GM23338 (cell line): ENCODE measurements around the gene ZNF513. TPM values are rescaled to one million over a fixed set of nuclear protein-coding genes. Genes with fewer than 3 reads are reported as not detected.

Source experiments
- ATAC-seq: fragments of 200-7000 bp; cut with Tn5 transposase; 3 replicates; pipeline ENCODE4 v1.9.1; 2020
- DNase-seq: peaks from one replicate; pipeline ENCODE4 v3.0.0-alpha.2; 2015; ENCODE audit warnings: low spot score
- H2AFZ ChIP-seq: fragments of 200-600 bp; sonication (generic); 2 replicates; pipeline ENCODE4 v1.8.0; 2016; ENCODE audit warnings: antibody characterized with exemption, mild to moderate bottlenecking, moderate library complexity
- H3F3A ChIP-seq: fragments of 200-600 bp; sonication (generic); replicated peaks from 2 replicates; pipeline ENCODE4 v1.8.0; 2017; ENCODE audit warnings: antibody characterized with exemption, mixed run types, low read depth
- H3K27ac ChIP-seq: fragments of 200-600 bp; sonication (generic); 2 replicates; pipeline ENCODE4 v1.6.1; 2016; ENCODE audit warnings: low read depth
- H3K27me3 ChIP-seq: fragments of 200-600 bp; sonication (generic); 2 replicates; pipeline ENCODE4 v1.8.0; 2016; ENCODE audit warnings: mild to moderate bottlenecking, mixed run types, moderate library complexity; ENCODE audit not compliant: insufficient read depth
- H3K36me3 ChIP-seq: fragments of 200-600 bp; sonication (generic); 2 replicates; pipeline ENCODE4 v1.8.0; 2016; ENCODE audit warnings: mild to moderate bottlenecking; ENCODE audit not compliant: insufficient read depth
- H3K4me1 ChIP-seq: fragments of 200-600 bp; sonication (generic); 2 replicates; pipeline ENCODE4 v1.8.0; 2016; ENCODE audit warnings: mild to moderate bottlenecking, moderate library complexity; ENCODE audit not compliant: insufficient read depth
- H3K4me2 ChIP-seq: fragments of 200-600 bp; sonication (generic); 2 replicates; pipeline ENCODE4 v1.7.1; 2017; ENCODE audit warnings: mixed run types
- H3K4me3 ChIP-seq: fragments of 200-600 bp; sonication (generic); 2 replicates; pipeline ENCODE4 v1.6.1; 2016; ENCODE audit warnings: mixed run types
- H3K79me2 ChIP-seq: fragments of 200-600 bp; sonication (generic); replicated peaks from 2 replicates; pipeline ENCODE4 v1.8.0; 2017; ENCODE audit warnings: mild to moderate bottlenecking; ENCODE audit not compliant: insufficient read depth
- H3K9me2 ChIP-seq: fragments of 200-600 bp; sonication (generic); 2 replicates; pipeline ENCODE4 v1.8.0; 2017; ENCODE audit not compliant: insufficient read depth
- H4K20me1 ChIP-seq: fragments of 200-600 bp; sonication (generic); replicated peaks from 2 replicates; pipeline ENCODE4 v1.8.0; 2017; ENCODE audit warnings: mild to moderate bottlenecking; ENCODE audit not compliant: insufficient read depth
- H3K27ac Mint-ChIP-seq: 2 replicates; pipeline ENCODE4 v1.8.0; 2020; ENCODE audit warnings: inconsistent platforms, mild to moderate bottlenecking, moderate library complexity, mixed read lengths
- H3K27me3 Mint-ChIP-seq: 3 replicates; pipeline ENCODE4 v1.8.0; 2022; ENCODE audit warnings: low read depth, mild to moderate bottlenecking, moderate library complexity, mixed read lengths, inconsistent platforms; ENCODE audit not compliant: insufficient read depth, poor library complexity
- H3K36me3 Mint-ChIP-seq: 3 replicates; pipeline ENCODE4 v1.8.0; 2021; ENCODE audit warnings: low read depth, mild to moderate bottlenecking, inconsistent platforms, moderate library complexity, mixed read lengths
- H3K4me1 Mint-ChIP-seq: 3 replicates; pipeline ENCODE4 v1.8.0; 2020; ENCODE audit warnings: mild to moderate bottlenecking, inconsistent platforms, mixed read lengths
- H3K4me3 Mint-ChIP-seq: 3 replicates; pipeline ENCODE4 v1.8.0; 2021; ENCODE audit warnings: moderate library complexity, mild to moderate bottlenecking, inconsistent platforms, mixed read lengths
- H3K9me3 Mint-ChIP-seq: 3 replicates; pipeline ENCODE4 v1.8.0; 2020; ENCODE audit warnings: moderate library complexity, mild to moderate bottlenecking, inconsistent platforms, mixed read lengths
- CREB1 ChIP-seq: fragments of 250-450 bp; sonication (Bioruptor Pico); IDR thresholded peaks from 2 replicates; pipeline ENCODE4 v1.5.0; 2020; ENCODE audit warnings: low read depth, mild to moderate bottlenecking, moderate library complexity
- EZH2phosphoT487 ChIP-seq: fragments of 200-600 bp; sonication (generic); IDR thresholded peaks from one replicate; pipeline ENCODE4 v1.8.1; 2018; ENCODE audit warnings: antibody characterized with exemption; ENCODE audit not compliant: unreplicated experiment
- JUNB ChIP-seq: IDR thresholded peaks from one replicate; pipeline ENCODE4 v1.6.1; 2016; ENCODE audit warnings: antibody characterized with exemption; ENCODE audit not compliant: unreplicated experiment
- POLR2AphosphoS5 ChIP-seq: IDR thresholded peaks from 2 replicates; pipeline ENCODE4 v1.6.1; 2016; ENCODE audit warnings: antibody characterized with exemption, low read depth
- ZNF114 ChIP-seq: fragments of 250-450 bp; sonication (Bioruptor Pico); IDR thresholded peaks from 2 replicates; pipeline ENCODE4 v1.5.0; 2020; ENCODE audit warnings: mild to moderate bottlenecking, moderate library complexity
- ZNF331 ChIP-seq: fragments of 250-450 bp; sonication (Bioruptor Pico); IDR thresholded peaks from 2 replicates; pipeline ENCODE4 v1.5.0; 2020; ENCODE audit warnings: low read depth, mild to moderate bottlenecking, moderate library complexity
- long read RNA-seq: library from polyadenylated mRNA; unstranded; transcript quantifications from one replicate; pipeline ENCODE4 v2.0.0, GENCODE V29; 2020; ENCODE audit not compliant: unreplicated experiment
- polyA plus RNA-seq: library from polyadenylated mRNA; unstranded; fragments of >200 nt; fragmentation: Nextera tagmentation; extraction: Ambion mirVana; gene quantifications from 2 replicates; pipeline ENCODE4 v1.2.1, GENCODE V29; 2016
- total RNA-seq: library from RNA; depleted of rRNA; stranded (reverse); fragments of >200 nt; shearing (Covaris generic); gene quantifications from 2 replicates; pipeline ENCODE4 v1.2.3, GENCODE V29; 2014; rRNA removed
- TF ChIP-seq, protein P1 (sequence below): IDR thresholded peaks from one replicate; pipeline ENCODE4 v1.6.1; 2018; ENCODE audit warnings: antibody characterized with exemption; ENCODE audit not compliant: unreplicated experiment
- TF ChIP-seq, protein P2 (sequence below), 2 experiments: fragments of 200-600 bp in 1 of 2; sonication (generic) in 1 of 2; conservative IDR thresholded peaks; 2 replicates each; pipeline versions ENCODE4 v1.5.1 to v1.6.1; 2016 to 2017; ENCODE audit warnings: antibody characterized with exemption in 2 of 2, low read depth in 2 of 2, mild to moderate bottlenecking in 2 of 2, moderate library complexity in 1 of 2
- TF ChIP-seq, protein P3 (sequence below): fragments of 250-450 bp; sonication (Bioruptor Pico); IDR thresholded peaks from 2 replicates; pipeline ENCODE4 v1.5.0; 2020; ENCODE audit warnings: mild to moderate bottlenecking, moderate library complexity
- TF ChIP-seq, protein P4 (sequence below): IDR thresholded peaks from 2 replicates; pipeline ENCODE4 v1.6.1; 2016; ENCODE audit warnings: antibody characterized with exemption

Gene ZNF513, protein sequence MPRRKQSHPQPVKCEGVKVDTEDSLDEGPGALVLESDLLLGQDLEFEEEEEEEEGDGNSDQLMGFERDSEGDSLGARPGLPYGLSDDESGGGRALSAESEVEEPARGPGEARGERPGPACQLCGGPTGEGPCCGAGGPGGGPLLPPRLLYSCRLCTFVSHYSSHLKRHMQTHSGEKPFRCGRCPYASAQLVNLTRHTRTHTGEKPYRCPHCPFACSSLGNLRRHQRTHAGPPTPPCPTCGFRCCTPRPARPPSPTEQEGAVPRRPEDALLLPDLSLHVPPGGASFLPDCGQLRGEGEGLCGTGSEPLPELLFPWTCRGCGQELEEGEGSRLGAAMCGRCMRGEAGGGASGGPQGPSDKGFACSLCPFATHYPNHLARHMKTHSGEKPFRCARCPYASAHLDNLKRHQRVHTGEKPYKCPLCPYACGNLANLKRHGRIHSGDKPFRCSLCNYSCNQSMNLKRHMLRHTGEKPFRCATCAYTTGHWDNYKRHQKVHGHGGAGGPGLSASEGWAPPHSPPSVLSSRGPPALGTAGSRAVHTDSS
- 13.2 and 13.4 TPM in 2 replicates for total RNA-seq
- polyA plus RNA-seq: 10.4 and 11.3 TPM in 2 replicates
- long read RNA-seq, partial matches to known transcripts: 1 of 2 reads
- long read RNA-seq, other reads (novel, unspliced or antisense): 1 of 2 reads

DNA sequence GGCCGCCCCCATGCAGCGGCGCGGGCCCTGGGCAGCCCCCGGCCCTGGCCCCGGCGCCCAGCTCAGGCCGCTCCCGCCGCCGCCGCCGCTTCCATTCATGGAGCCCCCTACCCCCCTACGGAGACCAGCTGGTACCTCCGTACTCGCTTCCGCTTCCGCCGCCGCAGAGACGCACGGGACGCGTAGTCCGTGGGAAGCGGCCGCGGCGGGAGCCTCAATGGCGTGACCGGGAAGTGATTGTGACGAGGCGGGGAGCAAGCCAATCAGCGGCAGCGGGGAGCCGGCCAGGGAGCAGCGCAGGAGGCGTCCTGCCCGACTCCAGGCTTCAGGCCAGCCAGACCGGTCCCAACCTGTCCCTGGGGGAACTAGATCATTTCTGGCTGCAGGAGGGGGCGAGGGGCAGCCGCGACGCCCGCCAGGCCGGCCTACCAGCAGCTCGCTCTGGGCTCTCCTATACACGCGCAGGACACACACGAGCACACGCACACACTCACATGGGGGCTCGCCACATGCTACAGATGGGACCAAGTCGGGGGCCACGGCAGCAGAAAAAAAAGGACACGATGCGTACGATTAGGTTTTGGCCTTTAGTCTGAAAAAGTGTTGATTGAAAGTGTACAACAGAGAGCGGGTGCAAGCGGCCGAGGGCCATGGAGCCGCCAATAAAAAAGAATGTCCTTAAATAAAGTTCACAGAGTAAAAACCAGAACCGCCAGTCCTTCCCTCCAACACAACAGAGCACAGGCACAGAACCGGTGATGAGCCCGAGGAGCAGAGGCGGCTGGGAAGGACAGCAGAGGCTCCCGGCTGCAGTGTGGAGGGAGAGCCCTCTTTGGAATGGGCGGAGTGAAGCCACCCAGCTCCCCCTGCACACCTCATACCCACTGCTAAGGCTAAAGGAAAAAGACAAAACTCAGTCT is at the start of gene ZNF513:
Gene ZNF513, minus strand, starts transcription at position 109 of the 920 bp plus-strand sequence. CDS start 208 bp downstream, outside the sequence.
- Histone ChIP-seq H3K4me2 (peak within 1 kb of the TSS; percentile 99), H4K20me1 (peaks cover 3% of the 10 kb centered on the region), H3F3A (peaks cover 47% of the 10 kb centered on the region), H3K4me1 (peaks cover 7% of the 10 kb centered on the region), H3K36me3 (peaks cover 48% of the 10 kb centered on the region), H3K27ac (peak within 1 kb of the TSS; percentile 99), H3K9me2 (no peaks in the 10 kb centered on the region), H2AFZ (peak within 1 kb of the TSS; percentile 81; the same call in 1 of the 2 replicates), H3K79me2 (peaks cover 14% of the 10 kb centered on the region), H3K4me3 (peak within 1 kb of the TSS; percentile 99), H3K27me3 (no peaks in the 10 kb centered on the region)
- TF ChIP-seq, protein P1, sequence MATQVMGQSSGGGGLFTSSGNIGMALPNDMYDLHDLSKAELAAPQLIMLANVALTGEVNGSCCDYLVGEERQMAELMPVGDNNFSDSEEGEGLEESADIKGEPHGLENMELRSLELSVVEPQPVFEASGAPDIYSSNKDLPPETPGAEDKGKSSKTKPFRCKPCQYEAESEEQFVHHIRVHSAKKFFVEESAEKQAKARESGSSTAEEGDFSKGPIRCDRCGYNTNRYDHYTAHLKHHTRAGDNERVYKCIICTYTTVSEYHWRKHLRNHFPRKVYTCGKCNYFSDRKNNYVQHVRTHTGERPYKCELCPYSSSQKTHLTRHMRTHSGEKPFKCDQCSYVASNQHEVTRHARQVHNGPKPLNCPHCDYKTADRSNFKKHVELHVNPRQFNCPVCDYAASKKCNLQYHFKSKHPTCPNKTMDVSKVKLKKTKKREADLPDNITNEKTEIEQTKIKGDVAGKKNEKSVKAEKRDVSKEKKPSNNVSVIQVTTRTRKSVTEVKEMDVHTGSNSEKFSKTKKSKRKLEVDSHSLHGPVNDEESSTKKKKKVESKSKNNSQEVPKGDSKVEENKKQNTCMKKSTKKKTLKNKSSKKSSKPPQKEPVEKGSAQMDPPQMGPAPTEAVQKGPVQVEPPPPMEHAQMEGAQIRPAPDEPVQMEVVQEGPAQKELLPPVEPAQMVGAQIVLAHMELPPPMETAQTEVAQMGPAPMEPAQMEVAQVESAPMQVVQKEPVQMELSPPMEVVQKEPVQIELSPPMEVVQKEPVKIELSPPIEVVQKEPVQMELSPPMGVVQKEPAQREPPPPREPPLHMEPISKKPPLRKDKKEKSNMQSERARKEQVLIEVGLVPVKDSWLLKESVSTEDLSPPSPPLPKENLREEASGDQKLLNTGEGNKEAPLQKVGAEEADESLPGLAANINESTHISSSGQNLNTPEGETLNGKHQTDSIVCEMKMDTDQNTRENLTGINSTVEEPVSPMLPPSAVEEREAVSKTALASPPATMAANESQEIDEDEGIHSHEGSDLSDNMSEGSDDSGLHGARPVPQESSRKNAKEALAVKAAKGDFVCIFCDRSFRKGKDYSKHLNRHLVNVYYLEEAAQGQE: no peak
- TF ChIP-seq ZNF331: no peak
- TF ChIP-seq POLR2AphosphoS5: peak; percentile 93
- no peak for TF ChIP-seq JUNB
- TF ChIP-seq, protein P2, sequence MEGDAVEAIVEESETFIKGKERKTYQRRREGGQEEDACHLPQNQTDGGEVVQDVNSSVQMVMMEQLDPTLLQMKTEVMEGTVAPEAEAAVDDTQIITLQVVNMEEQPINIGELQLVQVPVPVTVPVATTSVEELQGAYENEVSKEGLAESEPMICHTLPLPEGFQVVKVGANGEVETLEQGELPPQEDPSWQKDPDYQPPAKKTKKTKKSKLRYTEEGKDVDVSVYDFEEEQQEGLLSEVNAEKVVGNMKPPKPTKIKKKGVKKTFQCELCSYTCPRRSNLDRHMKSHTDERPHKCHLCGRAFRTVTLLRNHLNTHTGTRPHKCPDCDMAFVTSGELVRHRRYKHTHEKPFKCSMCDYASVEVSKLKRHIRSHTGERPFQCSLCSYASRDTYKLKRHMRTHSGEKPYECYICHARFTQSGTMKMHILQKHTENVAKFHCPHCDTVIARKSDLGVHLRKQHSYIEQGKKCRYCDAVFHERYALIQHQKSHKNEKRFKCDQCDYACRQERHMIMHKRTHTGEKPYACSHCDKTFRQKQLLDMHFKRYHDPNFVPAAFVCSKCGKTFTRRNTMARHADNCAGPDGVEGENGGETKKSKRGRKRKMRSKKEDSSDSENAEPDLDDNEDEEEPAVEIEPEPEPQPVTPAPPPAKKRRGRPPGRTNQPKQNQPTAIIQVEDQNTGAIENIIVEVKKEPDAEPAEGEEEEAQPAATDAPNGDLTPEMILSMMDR (conservative IDR thresholded peaks at IDR 0.05; ENCODE audit: low read depth in 2 of 2): no peak
- peak; percentile 89 for TF ChIP-seq CREB1 (CRISPR knock-in tag)
- TF ChIP-seq, protein P3, sequence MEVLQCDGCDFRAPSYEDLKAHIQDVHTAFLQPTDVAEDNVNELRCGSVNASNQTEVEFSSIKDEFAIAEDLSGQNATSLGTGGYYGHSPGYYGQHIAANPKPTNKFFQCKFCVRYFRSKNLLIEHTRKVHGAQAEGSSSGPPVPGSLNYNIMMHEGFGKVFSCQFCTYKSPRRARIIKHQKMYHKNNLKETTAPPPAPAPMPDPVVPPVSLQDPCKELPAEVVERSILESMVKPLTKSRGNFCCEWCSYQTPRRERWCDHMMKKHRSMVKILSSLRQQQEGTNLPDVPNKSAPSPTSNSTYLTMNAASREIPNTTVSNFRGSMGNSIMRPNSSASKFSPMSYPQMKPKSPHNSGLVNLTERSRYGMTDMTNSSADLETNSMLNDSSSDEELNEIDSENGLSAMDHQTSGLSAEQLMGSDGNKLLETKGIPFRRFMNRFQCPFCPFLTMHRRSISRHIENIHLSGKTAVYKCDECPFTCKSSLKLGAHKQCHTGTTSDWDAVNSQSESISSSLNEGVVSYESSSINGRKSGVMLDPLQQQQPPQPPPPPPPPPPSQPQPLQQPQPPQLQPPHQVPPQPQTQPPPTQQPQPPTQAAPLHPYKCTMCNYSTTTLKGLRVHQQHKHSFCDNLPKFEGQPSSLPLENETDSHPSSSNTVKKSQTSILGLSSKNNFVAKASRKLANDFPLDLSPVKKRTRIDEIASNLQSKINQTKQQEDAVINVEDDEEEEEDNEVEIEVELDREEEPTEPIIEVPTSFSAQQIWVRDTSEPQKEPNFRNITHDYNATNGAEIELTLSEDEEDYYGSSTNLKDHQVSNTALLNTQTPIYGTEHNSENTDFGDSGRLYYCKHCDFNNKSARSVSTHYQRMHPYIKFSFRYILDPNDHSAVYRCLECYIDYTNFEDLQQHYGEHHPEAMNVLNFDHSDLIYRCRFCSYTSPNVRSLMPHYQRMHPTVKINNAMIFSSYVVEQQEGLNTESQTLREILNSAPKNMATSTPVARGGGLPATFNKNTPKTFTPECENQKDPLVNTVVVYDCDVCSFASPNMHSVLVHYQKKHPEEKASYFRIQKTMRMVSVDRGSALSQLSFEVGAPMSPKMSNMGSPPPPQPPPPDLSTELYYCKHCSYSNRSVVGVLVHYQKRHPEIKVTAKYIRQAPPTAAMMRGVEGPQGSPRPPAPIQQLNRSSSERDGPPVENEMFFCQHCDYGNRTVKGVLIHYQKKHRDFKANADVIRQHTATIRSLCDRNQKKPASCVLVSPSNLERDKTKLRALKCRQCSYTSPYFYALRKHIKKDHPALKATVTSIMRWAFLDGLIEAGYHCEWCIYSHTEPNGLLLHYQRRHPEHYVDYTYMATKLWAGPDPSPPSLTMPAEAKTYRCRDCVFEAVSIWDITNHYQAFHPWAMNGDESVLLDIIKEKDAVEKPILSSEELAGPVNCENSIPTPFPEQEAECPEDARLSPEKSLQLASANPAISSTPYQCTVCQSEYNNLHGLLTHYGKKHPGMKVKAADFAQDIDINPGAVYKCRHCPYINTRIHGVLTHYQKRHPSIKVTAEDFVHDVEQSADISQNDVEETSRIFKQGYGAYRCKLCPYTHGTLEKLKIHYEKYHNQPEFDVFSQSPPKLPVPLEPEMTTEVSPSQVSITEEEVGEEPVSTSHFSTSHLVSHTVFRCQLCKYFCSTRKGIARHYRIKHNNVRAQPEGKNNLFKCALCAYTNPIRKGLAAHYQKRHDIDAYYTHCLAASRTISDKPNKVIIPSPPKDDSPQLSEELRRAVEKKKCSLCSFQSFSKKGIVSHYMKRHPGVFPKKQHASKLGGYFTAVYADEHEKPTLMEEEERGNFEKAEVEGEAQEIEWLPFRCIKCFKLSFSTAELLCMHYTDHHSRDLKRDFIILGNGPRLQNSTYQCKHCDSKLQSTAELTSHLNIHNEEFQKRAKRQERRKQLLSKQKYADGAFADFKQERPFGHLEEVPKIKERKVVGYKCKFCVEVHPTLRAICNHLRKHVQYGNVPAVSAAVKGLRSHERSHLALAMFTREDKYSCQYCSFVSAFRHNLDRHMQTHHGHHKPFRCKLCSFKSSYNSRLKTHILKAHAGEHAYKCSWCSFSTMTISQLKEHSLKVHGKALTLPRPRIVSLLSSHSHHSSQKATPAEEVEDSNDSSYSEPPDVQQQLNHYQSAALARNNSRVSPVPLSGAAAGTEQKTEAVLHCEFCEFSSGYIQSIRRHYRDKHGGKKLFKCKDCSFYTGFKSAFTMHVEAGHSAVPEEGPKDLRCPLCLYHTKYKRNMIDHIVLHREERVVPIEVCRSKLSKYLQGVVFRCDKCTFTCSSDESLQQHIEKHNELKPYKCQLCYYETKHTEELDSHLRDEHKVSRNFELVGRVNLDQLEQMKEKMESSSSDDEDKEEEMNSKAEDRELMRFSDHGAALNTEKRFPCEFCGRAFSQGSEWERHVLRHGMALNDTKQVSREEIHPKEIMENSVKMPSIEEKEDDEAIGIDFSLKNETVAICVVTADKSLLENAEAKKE (CRISPR knock-in tag): no peak
- no peak for TF ChIP-seq EZH2phosphoT487
- TF ChIP-seq, protein P4, sequence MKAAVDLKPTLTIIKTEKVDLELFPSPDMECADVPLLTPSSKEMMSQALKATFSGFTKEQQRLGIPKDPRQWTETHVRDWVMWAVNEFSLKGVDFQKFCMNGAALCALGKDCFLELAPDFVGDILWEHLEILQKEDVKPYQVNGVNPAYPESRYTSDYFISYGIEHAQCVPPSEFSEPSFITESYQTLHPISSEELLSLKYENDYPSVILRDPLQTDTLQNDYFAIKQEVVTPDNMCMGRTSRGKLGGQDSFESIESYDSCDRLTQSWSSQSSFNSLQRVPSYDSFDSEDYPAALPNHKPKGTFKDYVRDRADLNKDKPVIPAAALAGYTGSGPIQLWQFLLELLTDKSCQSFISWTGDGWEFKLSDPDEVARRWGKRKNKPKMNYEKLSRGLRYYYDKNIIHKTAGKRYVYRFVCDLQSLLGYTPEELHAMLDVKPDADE: peak; percentile 94
- TF ChIP-seq ZNF114 (CRISPR knock-in tag): no peak
- peak within 1 kb of the TSS; percentile 90 for H3K4me3 Mint-ChIP-seq
- DNase-seq: peak; percentile 98
- H3K27ac Mint-ChIP-seq: peak within 1 kb of the TSS; percentile 100
- peak; percentile 91 for ATAC-seq
- H3K4me1 Mint-ChIP-seq: peaks cover 17% of the 10 kb centered on the region
- peaks cover 27% of the 10 kb centered on the region for H3K27me3 Mint-ChIP-seq
- peaks cover 78% of the 10 kb centered on the region for H3K36me3 Mint-ChIP-seq
- H3K9me3 Mint-ChIP-seq: no peaks in the 10 kb centered on the region
